ENCODE data around the gene HIF1A.

DNA sequence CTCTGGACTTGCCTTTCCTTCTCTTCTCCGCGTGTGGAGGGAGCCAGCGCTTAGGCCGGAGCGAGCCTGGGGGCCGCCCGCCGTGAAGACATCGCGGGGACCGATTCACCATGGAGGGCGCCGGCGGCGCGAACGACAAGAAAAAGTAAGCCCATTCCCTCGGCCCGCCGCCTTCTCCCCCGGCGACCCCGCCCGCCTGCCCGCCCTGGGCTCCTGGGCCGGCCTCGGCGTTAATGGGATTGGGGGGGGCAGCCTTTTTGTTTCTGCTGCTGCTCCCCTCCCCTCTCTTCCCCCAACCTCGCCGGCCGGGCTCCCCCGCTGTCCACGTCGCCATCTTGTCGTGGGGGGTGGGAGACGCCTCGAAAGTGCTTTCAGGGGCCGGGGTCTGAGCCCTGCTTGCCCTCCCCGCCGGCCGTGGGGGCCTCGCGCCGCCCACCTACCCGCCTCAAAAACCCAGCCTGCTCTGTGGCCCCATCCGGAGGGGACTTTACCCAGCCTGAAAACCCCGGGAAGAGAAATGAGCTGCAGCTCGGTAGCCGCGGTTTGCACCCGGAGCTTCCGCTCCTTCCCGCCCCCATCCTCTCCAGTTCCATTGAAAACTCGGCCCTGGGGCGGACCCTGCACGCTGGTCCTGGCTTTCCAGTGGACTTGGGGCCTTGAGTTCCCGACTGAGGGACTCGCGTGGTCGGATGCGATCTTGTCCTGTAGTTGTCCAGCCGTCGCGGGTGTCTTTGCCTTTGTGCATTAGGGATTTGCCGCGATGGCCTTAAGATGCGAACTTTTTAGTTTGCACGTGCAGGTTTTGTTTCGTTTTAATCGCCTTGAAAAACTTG is 598 bp downstream of the HIF1A start:
- TF ChIP-seq, protein P1, sequence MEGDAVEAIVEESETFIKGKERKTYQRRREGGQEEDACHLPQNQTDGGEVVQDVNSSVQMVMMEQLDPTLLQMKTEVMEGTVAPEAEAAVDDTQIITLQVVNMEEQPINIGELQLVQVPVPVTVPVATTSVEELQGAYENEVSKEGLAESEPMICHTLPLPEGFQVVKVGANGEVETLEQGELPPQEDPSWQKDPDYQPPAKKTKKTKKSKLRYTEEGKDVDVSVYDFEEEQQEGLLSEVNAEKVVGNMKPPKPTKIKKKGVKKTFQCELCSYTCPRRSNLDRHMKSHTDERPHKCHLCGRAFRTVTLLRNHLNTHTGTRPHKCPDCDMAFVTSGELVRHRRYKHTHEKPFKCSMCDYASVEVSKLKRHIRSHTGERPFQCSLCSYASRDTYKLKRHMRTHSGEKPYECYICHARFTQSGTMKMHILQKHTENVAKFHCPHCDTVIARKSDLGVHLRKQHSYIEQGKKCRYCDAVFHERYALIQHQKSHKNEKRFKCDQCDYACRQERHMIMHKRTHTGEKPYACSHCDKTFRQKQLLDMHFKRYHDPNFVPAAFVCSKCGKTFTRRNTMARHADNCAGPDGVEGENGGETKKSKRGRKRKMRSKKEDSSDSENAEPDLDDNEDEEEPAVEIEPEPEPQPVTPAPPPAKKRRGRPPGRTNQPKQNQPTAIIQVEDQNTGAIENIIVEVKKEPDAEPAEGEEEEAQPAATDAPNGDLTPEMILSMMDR (IDR thresholded peaks at IDR 0.05), result no peak
- no peak for TF ChIP-seq POLR2A (IDR thresholded peaks at IDR 0.05)

All from Peyer's patch (tissue), 4 donors.